HL-60 (cell line): ENCODE data around the gene SLCO4C1.

Source experiments
- DNase-seq, 2 experiments: peaks; one replicate each; pipeline ENCODE4 v3.0.0-alpha.2; 2010 to 2020; ENCODE audit warnings: low read depth in 1 of 2, low spot score in 1 of 2
- H3K27ac ChIP-seq: fragments of 250-450 bp; sonication (Bioruptor Pico); replicated peaks from 2 replicates; pipeline ENCODE4 v1.5.1; 2020; ENCODE audit warnings: mild to moderate bottlenecking, moderate library complexity
- H3K27me3 ChIP-seq: fragments of 250-450 bp; sonication (Bioruptor Pico); 2 replicates; pipeline ENCODE4 v1.5.1; 2021; ENCODE audit warnings: mild to moderate bottlenecking, moderate library complexity; ENCODE audit not compliant: insufficient read depth, poor library complexity, severe bottlenecking
- H3K4me3 ChIP-seq: replicated peaks from 2 replicates; pipeline ENCODE4 v1.5.1; 2011; ENCODE audit warnings: mild to moderate bottlenecking, control low read depth, low read length; ENCODE audit not compliant: insufficient read depth
- CTCF ChIP-seq: IDR thresholded peaks from one replicate; pipeline ENCODE4 v1.5.1; 2011; ENCODE audit warnings: low read length, control low read depth, inconsistent platforms; ENCODE audit not compliant: insufficient read depth
- GABPA ChIP-seq: IDR thresholded peaks from 2 replicates; pipeline ENCODE4 v1.6.1; 2012; ENCODE audit warnings: low read depth
- POLR2AphosphoS5 ChIP-seq: IDR thresholded peaks from 2 replicates; pipeline ENCODE4 v1.6.1; 2012; ENCODE audit warnings: low read depth
- REST ChIP-seq: IDR thresholded peaks from 2 replicates; pipeline ENCODE4 v1.6.1; 2012; ENCODE audit warnings: low read depth; ENCODE audit not compliant: insufficient replicate concordance
- SPI1 ChIP-seq: IDR thresholded peaks from 2 replicates; pipeline ENCODE4 v1.6.1; 2012; ENCODE audit warnings: low read depth, mild to moderate bottlenecking, borderline replicate concordance

SLCO4C1 gene

GRCh38 chr5:102288630-102289029, 7.5 kb downstream of the SLCO4C1 start:
- no peak overlapping the region for H3K4me3 ChIP-seq
- no peaks in the 10 kb centered on the region for H3K27me3 ChIP-seq
- no peak overlapping the region for H3K27ac ChIP-seq
- no peak for TF ChIP-seq SPI1
- no peak for TF ChIP-seq REST
- TF ChIP-seq CTCF = no peak
- no peak for TF ChIP-seq POLR2AphosphoS5
- TF ChIP-seq GABPA = no peak
- DNase-seq = no peak

GRCh38 chr5:102286476-102286875, 9.6 kb downstream of the SLCO4C1 start:
- DNase-seq = no peak

More at GRCh38 chr5:102286476-102286875, 9.6 kb downstream of the SLCO4C1 start:
- TF ChIP-seq SPI1 (no peak), REST (no peak), CTCF (no peak), GABPA (no peak), POLR2AphosphoS5 (no peak)
- Histone ChIP-seq H3K4me3 (no peak overlapping the region), H3K27me3 (no peaks in the 10 kb centered on the region), H3K27ac (peak overlapping the region; percentile 81)
